GM12892 (cell line): ENCODE results near the gene HOTAIR.

Experiments used
- POLR2A ChIP-seq: IDR thresholded peaks from 2 replicates; pipeline ENCODE4 v1.6.1; 2011; ENCODE audit warnings: low read depth, low read length, control low read depth
- POLR2AphosphoS5 ChIP-seq: IDR thresholded peaks from 2 replicates; pipeline ENCODE4 v1.6.1; 2011; ENCODE audit warnings: low read depth, low read length, control low read depth
- TAF1 ChIP-seq: IDR thresholded peaks from 2 replicates; pipeline ENCODE4 v1.6.1; 2011; ENCODE audit warnings: low read depth, mild to moderate bottlenecking, control low read depth, low read length, borderline replicate concordance

GRCh38 chr12:54016051-54016450 is 41.3 kb upstream of the HOTAIR start:
- TF ChIP-seq POLR2A = no peak
- TF ChIP-seq POLR2AphosphoS5 = no peak
- no peak for TF ChIP-seq TAF1
